Thyroid gland (tissue), 4 donors: Measurements from ENCODE around the gene STX16.

Source experiments
- CTCF ChIP-seq, 6 experiments: fragments of 200-600 bp in 3 of 6; fragments of 450-650 bp in 3 of 6; sonication (generic) in 3 of 6; IDR thresholded peaks; one replicate each; pipeline ENCODE4 v1.5.1; 2016 to 2019; ENCODE audit warnings: antibody characterized with exemption in 6 of 6, mild to moderate bottlenecking in 2 of 6, inconsistent platforms in 1 of 6, moderate library complexity in 1 of 6
- POLR2A ChIP-seq, 2 donors: fragments of 450-650 bp; IDR thresholded peaks; one replicate each; pipeline ENCODE4 v1.6.1; 2017; ENCODE audit warnings: antibody characterized with exemption in 2 of 2, mild to moderate bottlenecking in 2 of 2, moderate library complexity in 1 of 2

GRCh38 chr20:58637466-58638213 lies 13.4 kb upstream of the STX16 start:
- TF ChIP-seq CTCF (IDR thresholded peaks at IDR 0.05) (no peak), POLR2A (IDR thresholded peaks at IDR 0.05) (no peak)
